Endodermal cell (in vitro differentiated cells): Measurements from ENCODE around the gene GBF1. TPM values are rescaled to one million over a fixed set of nuclear protein-coding genes. Genes with fewer than 3 reads are reported as not detected.

Experiments
- DNase-seq: peaks from one replicate; pipeline ENCODE4 v3.0.0-alpha.2; 2017
- H3K27ac ChIP-seq: 2 replicates; pipeline ENCODE4 v1.5.1; 2013; ENCODE audit warnings: mild to moderate bottlenecking, low read depth, low read length, moderate library complexity
- H3K27me3 ChIP-seq: 2 replicates; pipeline ENCODE4 v1.6.1; 2013; ENCODE audit warnings: mild to moderate bottlenecking, low read length, moderate library complexity; ENCODE audit not compliant: insufficient read depth, control insufficient read depth, poor library complexity, severe bottlenecking
- H3K36me3 ChIP-seq: 2 replicates; pipeline ENCODE4 v1.7.0; 2013; ENCODE audit warnings: mild to moderate bottlenecking, low read length, moderate library complexity; ENCODE audit not compliant: control insufficient read depth, insufficient read depth
- H3K4me1 ChIP-seq: one replicate; pipeline ENCODE4 v1.7.0; 2013; ENCODE audit warnings: low read length; ENCODE audit not compliant: control insufficient read depth, insufficient read depth
- H3K4me3 ChIP-seq: 2 replicates; pipeline ENCODE4 v1.5.1; 2013; ENCODE audit warnings: mild to moderate bottlenecking, low read length, moderate library complexity
- H3K9ac ChIP-seq: 2 replicates; pipeline ENCODE4 v1.6.1; 2013; ENCODE audit warnings: mild to moderate bottlenecking, low read length, moderate library complexity; ENCODE audit not compliant: poor library complexity, severe bottlenecking; ENCODE audit errors: extremely low read depth
- H3K9me3 ChIP-seq: 2 replicates; pipeline ENCODE4 v1.6.1; 2013; ENCODE audit warnings: mild to moderate bottlenecking, low read length, moderate library complexity; ENCODE audit not compliant: control insufficient read depth
- H3K27ac Mint-ChIP-seq: 2 replicates; pipeline ENCODE4 v1.8.0; 2020; ENCODE audit warnings: mixed read lengths
- H3K27me3 Mint-ChIP-seq: 2 replicates; pipeline ENCODE4 v1.8.0; 2021; ENCODE audit warnings: mild to moderate bottlenecking, mixed read lengths; ENCODE audit not compliant: insufficient read depth
- H3K36me3 Mint-ChIP-seq: 2 replicates; pipeline ENCODE4 v1.8.0; 2020; ENCODE audit warnings: low read depth, mixed read lengths
- H3K4me1 Mint-ChIP-seq: 2 replicates; pipeline ENCODE4 v1.8.0; 2020; ENCODE audit warnings: mixed read lengths
- H3K4me3 Mint-ChIP-seq: 2 replicates; pipeline ENCODE4 v1.8.0; 2020; ENCODE audit warnings: mild to moderate bottlenecking, moderate library complexity, mixed read lengths
- H3K9me3 Mint-ChIP-seq: 2 replicates; pipeline ENCODE4 v1.8.0; 2020; ENCODE audit warnings: mild to moderate bottlenecking, mixed read lengths
- WGBS, 2 experiments: methylation state at CpG; one replicate each; pipeline versions ENCODE4 v1.1.5 to v1.1.7; 2013; ENCODE audit warnings: missing lambda C conversion rate in 2 of 2, mixed read lengths in 1 of 2; ENCODE audit not compliant: insufficient coverage in 1 of 2, insufficient read length in 1 of 2; 5-methylcytosine and 5-hydroxymethylcytosine counted together
- total RNA-seq, 2 donors: library from RNA; stranded (reverse); fragmentation: NEBNext Ultra II Directional in 1 of 2; extraction: Animal tissue kit (Norgen Biotek cat#: 25700) in 1 of 2; gene quantifications; 2 replicates in 1 of 2; 3 replicates in 1 of 2; pipeline ENCODE4 v1.2.1, GENCODE V29; 2021
- TF ChIP-seq, protein P1 (sequence below): fragments of 200-600 bp; sonication (generic); conservative IDR thresholded peaks from 2 replicates; pipeline ENCODE4 v1.5.0; 2021; ENCODE audit warnings: antibody characterized with exemption, mild to moderate bottlenecking

The GBF1 gene
- total RNA-seq, 2 donors from 2014 or later = 31.1 to 31.4 TPM

DNA sequence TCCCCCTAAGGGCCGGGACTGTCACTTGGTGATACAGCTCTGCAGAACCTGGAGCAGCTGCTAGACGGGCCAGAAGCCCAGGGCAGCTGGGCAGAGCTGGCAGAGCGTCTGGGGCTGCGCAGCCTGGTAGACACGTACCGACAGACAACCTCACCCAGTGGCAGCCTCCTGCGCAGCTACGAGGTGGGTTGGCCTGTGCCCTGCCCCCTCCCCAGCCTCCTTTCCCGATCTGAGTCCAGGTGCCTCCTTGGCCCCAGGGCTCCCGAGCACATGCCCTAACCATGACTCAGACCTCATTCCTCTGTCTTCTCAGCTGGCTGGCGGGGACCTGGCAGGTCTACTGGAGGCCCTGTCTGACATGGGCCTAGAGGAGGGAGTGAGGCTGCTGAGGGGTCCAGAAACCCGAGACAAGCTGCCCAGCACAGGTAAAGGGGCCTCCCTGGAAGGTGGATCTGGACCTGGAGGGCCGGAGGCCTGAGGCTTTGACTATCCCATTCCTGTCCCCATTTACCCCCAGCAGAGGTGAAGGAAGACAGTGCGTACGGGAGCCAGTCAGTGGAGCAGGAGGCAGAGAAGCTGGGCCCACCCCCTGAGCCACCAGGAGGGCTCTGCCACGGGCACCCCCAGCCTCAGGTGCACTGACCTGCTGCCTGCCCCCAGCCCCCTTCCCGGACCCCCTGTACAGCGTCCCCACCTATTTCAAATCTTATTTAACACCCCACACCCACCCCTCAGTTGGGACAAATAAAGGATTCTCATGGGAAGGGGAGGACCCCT is 156.6 kb downstream of the GBF1 start:
- Mint-ChIP-seq H3K4me3 (no peak overlapping the region), H3K27ac (no peak overlapping the region), H3K27me3 (peaks cover 19% of the 10 kb centered on the region), H3K9me3 (no peaks in the 10 kb centered on the region), H3K36me3 (peaks cover 23% of the 10 kb centered on the region), H3K4me1 (no peaks in the 10 kb centered on the region)
- Histone ChIP-seq H3K36me3 (peaks cover 25% of the 10 kb centered on the region), H3K4me1 (no peaks in the 10 kb centered on the region), H3K9me3 (no peaks in the 10 kb centered on the region), H3K27me3 (peaks cover 4% of the 10 kb centered on the region), H3K9ac (no peak overlapping the region), H3K27ac (no peak overlapping the region), H3K4me3 (no peak overlapping the region)
- TF ChIP-seq, protein P1, sequence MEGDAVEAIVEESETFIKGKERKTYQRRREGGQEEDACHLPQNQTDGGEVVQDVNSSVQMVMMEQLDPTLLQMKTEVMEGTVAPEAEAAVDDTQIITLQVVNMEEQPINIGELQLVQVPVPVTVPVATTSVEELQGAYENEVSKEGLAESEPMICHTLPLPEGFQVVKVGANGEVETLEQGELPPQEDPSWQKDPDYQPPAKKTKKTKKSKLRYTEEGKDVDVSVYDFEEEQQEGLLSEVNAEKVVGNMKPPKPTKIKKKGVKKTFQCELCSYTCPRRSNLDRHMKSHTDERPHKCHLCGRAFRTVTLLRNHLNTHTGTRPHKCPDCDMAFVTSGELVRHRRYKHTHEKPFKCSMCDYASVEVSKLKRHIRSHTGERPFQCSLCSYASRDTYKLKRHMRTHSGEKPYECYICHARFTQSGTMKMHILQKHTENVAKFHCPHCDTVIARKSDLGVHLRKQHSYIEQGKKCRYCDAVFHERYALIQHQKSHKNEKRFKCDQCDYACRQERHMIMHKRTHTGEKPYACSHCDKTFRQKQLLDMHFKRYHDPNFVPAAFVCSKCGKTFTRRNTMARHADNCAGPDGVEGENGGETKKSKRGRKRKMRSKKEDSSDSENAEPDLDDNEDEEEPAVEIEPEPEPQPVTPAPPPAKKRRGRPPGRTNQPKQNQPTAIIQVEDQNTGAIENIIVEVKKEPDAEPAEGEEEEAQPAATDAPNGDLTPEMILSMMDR = no peak
- WGBS, 2 experiments = 86 to 97% methylated on average over 5 to 17 of the region's 18 CpGs
- peak; percentile 72 for DNase-seq

GRCh38 chr10:102402512-102402896 is 157.2 kb downstream of the GBF1 start:
- Histone ChIP-seq H3K4me3 (no peak overlapping the region), H3K36me3 (peaks cover 24% of the 10 kb centered on the region), H3K27ac (no peak overlapping the region), H3K4me1 (no peaks in the 10 kb centered on the region), H3K27me3 (peaks cover 9% of the 10 kb centered on the region), H3K9ac (no peak overlapping the region), H3K9me3 (no peaks in the 10 kb centered on the region)
- no peak for DNase-seq
- TF ChIP-seq, protein P1 = no peak
- no peaks in the 10 kb centered on the region for H3K9me3 Mint-ChIP-seq
- no peak overlapping the region for H3K4me3 Mint-ChIP-seq
- H3K27ac Mint-ChIP-seq = no peak overlapping the region
- WGBS, 2 experiments = 90% methylated on average over 5 of the region's 5 CpGs; no CpG with 5 or more reads in 1 of the 2 experiments
- H3K36me3 Mint-ChIP-seq = peaks cover 23% of the 10 kb centered on the region
- H3K4me1 Mint-ChIP-seq = no peaks in the 10 kb centered on the region
- peaks cover 25% of the 10 kb centered on the region for H3K27me3 Mint-ChIP-seq

DNA sequence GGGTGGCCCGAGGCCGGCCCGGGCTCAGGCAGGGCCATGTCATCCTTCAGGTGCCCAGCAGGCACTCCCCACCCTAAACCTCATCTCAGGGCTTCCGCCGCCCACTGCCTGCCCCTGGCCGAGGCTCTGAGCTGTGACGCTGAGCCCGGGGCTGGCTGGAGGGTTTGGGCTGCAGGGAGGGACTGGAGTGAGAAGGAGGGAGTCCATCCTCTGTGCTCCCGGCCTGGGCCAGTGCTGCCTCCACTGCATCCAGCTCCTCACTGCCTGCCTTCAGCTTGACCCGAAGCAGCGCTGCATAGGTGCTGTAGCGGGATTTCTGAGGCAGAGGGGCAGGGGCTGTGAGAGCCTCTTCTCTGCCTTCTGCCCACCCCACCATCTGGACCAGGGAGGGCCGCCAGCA is 157.8 kb downstream of the GBF1 start:
- Histone ChIP-seq H3K4me3 (no peak overlapping the region), H3K4me1 (no peaks in the 10 kb centered on the region), H3K36me3 (peaks cover 19% of the 10 kb centered on the region), H3K9me3 (no peaks in the 10 kb centered on the region), H3K27me3 (peaks cover 15% of the 10 kb centered on the region), H3K9ac (no peak overlapping the region), H3K27ac (no peak overlapping the region)
- TF ChIP-seq, protein P1 = no peak
- WGBS, 2 experiments = 87 to 95% methylated on average over 7 to 13 of the region's 13 CpGs
- DNase-seq = no peak
- Mint-ChIP-seq H3K4me3 (no peak overlapping the region), H3K27ac (no peak overlapping the region), H3K36me3 (peaks cover 20% of the 10 kb centered on the region), H3K4me1 (peaks cover under 1% of the 10 kb centered on the region), H3K9me3 (no peaks in the 10 kb centered on the region), H3K27me3 (peaks cover 31% of the 10 kb centered on the region)
